Activated T-helper 2 cell treated with anti-CD3 and anti-CD28 coated beads, Interferon-gamma antibody, Interleukin-2, Interleukin-4, amounts not matched to agents 10 μg/mL and 5 μg/mL and 100 μg/mL, durations not matched to agents 14 hours and 24 hours and 36 hours (primary cell): ENCODE measurements around the gene SH3RF2. TPM values are rescaled to one million over a fixed set of nuclear protein-coding genes. Genes with fewer than 3 reads are reported as not detected.

Experiments
- DNase-seq: peaks from one replicate; pipeline ENCODE4 v3.0.0; 2021; ENCODE audit warnings: low spot score
- H3K27ac Mint-ChIP-seq: one replicate; pipeline ENCODE4 v1.8.0; 2021; ENCODE audit warnings: mixed read lengths
- H3K27me3 Mint-ChIP-seq: one replicate; pipeline ENCODE4 v1.8.0; 2021; ENCODE audit warnings: low read depth, mixed read lengths
- H3K36me3 Mint-ChIP-seq: one replicate; pipeline ENCODE4 v1.8.0; 2021; ENCODE audit warnings: low read depth, mixed read lengths
- H3K4me1 Mint-ChIP-seq: one replicate; pipeline ENCODE4 v1.8.0; 2021; ENCODE audit warnings: low read depth, mixed read lengths
- H3K4me3 Mint-ChIP-seq: one replicate; pipeline ENCODE4 v1.8.0; 2021; ENCODE audit warnings: low read depth, mild to moderate bottlenecking, moderate library complexity, mixed read lengths
- H3K9me3 Mint-ChIP-seq: one replicate; pipeline ENCODE4 v1.8.0; 2021; ENCODE audit warnings: mixed read lengths
- intact Hi-C: fragments of 100-400 bp; cut with micrococcal nuclease; formaldehyde crosslinking; loops from one replicate; pipeline ENCODE4 v1.15.1; 2023
- total RNA-seq: library from RNA; stranded (reverse); gene quantifications from 2 replicates; pipeline ENCODE4 v1.2.3, GENCODE V29; 2022

SH3RF2 gene
- total RNA-seq, 1 donor from 2014 or later, result 0.57 TPM

GRCh38 chr5:145912019-145912418, 24.4 kb upstream of the SH3RF2 start:
- no peaks in the 10 kb centered on the region for H3K36me3 Mint-ChIP-seq
- H3K9me3 Mint-ChIP-seq, result no peaks in the 10 kb centered on the region
- H3K4me3 Mint-ChIP-seq, result no peak overlapping the region
- no peak overlapping the region for H3K27ac Mint-ChIP-seq
- peaks cover 14% of the 10 kb centered on the region for H3K27me3 Mint-ChIP-seq
- peaks cover 13% of the 10 kb centered on the region for H3K4me1 Mint-ChIP-seq
- intact Hi-C loops, result no loop called here
- DNase-seq, result no peak

- H3K36me3 Mint-ChIP-seq, result no peaks in the 10 kb centered on the region
- H3K27me3 Mint-ChIP-seq, result peaks cover 12% of the 10 kb centered on the region
- no peak for DNase-seq
- intact Hi-C loops, result no loop called here
- no peaks in the 10 kb centered on the region for H3K9me3 Mint-ChIP-seq
- no peak overlapping the region for H3K4me3 Mint-ChIP-seq
- peaks cover 13% of the 10 kb centered on the region for H3K4me1 Mint-ChIP-seq
- H3K27ac Mint-ChIP-seq, result no peak overlapping the region
Observed at GRCh38 chr5:145912594-145912993, 23.8 kb upstream of the SH3RF2 start.

- intact Hi-C loops, result no loop called here
- Mint-ChIP-seq H3K36me3 (no peaks in the 10 kb centered on the region), H3K27ac (no peak overlapping the region), H3K4me3 (no peak overlapping the region), H3K9me3 (no peaks in the 10 kb centered on the region), H3K4me1 (peaks cover 13% of the 10 kb centered on the region), H3K27me3 (peaks cover 10% of the 10 kb centered on the region)
- no peak for DNase-seq
Observed at GRCh38 chr5:145913701-145914100, 22.7 kb upstream of the SH3RF2 start.

- no peaks in the 10 kb centered on the region for H3K36me3 Mint-ChIP-seq
- H3K4me3 Mint-ChIP-seq, result no peak overlapping the region
- H3K27ac Mint-ChIP-seq, result no peak overlapping the region
- H3K27me3 Mint-ChIP-seq, result peaks cover 2% of the 10 kb centered on the region
- peaks cover 6% of the 10 kb centered on the region for H3K4me1 Mint-ChIP-seq
- intact Hi-C loops, result no loop called here
- DNase-seq, result no peak
- H3K9me3 Mint-ChIP-seq, result no peaks in the 10 kb centered on the region
Observed at GRCh38 chr5:145915970-145916638, 20.3 kb upstream of the SH3RF2 start.

- no peak overlapping the region for H3K4me3 Mint-ChIP-seq
- H3K27me3 Mint-ChIP-seq, result peaks cover 4% of the 10 kb centered on the region
- H3K4me1 Mint-ChIP-seq, result peaks cover 6% of the 10 kb centered on the region
- intact Hi-C loops, result no loop called here
- no peaks in the 10 kb centered on the region for H3K36me3 Mint-ChIP-seq
- H3K27ac Mint-ChIP-seq, result no peak overlapping the region
- H3K9me3 Mint-ChIP-seq, result no peaks in the 10 kb centered on the region
- no peak for DNase-seq
Observed at GRCh38 chr5:145917288-145917687, 19.1 kb upstream of the SH3RF2 start.

- intact Hi-C loops, result no loop called here
Observed at GRCh38 chr5:145918397-145918796, 18.0 kb upstream of the SH3RF2 start.

GRCh38 chr5:145919413-145919812, 17.0 kb upstream of the SH3RF2 start:
- intact Hi-C loops, result no loop called here
- H3K4me3 Mint-ChIP-seq, result no peak overlapping the region
- no peaks in the 10 kb centered on the region for H3K36me3 Mint-ChIP-seq
- peaks cover 4% of the 10 kb centered on the region for H3K27me3 Mint-ChIP-seq
- no peak for DNase-seq
- peaks cover 8% of the 10 kb centered on the region for H3K4me1 Mint-ChIP-seq
- H3K27ac Mint-ChIP-seq, result no peak overlapping the region
- no peaks in the 10 kb centered on the region for H3K9me3 Mint-ChIP-seq

More at GRCh38 chr5:145918397-145918796, 18.0 kb upstream of the SH3RF2 start:
- no peak overlapping the region for H3K27ac Mint-ChIP-seq
- H3K4me3 Mint-ChIP-seq, result no peak overlapping the region
- peaks cover 6% of the 10 kb centered on the region for H3K4me1 Mint-ChIP-seq
- no peaks in the 10 kb centered on the region for H3K36me3 Mint-ChIP-seq
- no peaks in the 10 kb centered on the region for H3K9me3 Mint-ChIP-seq
- peaks cover 4% of the 10 kb centered on the region for H3K27me3 Mint-ChIP-seq
- no peak for DNase-seq

GRCh38 chr5:145920542-145921210, 15.7 kb upstream of the SH3RF2 start:
- Mint-ChIP-seq H3K27me3 (peaks cover 4% of the 10 kb centered on the region), H3K36me3 (no peaks in the 10 kb centered on the region), H3K4me3 (no peak overlapping the region), H3K4me1 (peaks cover 10% of the 10 kb centered on the region), H3K27ac (no peak overlapping the region), H3K9me3 (no peaks in the 10 kb centered on the region)
- intact Hi-C loops, result no loop called here
- DNase-seq, result no peak

GRCh38 chr5:145921211-145921610, 15.2 kb upstream of the SH3RF2 start:
- peaks cover 4% of the 10 kb centered on the region for H3K27me3 Mint-ChIP-seq
- H3K27ac Mint-ChIP-seq, result no peak overlapping the region
- no peak for DNase-seq
- H3K4me1 Mint-ChIP-seq, result peaks cover 9% of the 10 kb centered on the region
- intact Hi-C loops, result no loop called here
- no peak overlapping the region for H3K4me3 Mint-ChIP-seq
- H3K9me3 Mint-ChIP-seq, result no peaks in the 10 kb centered on the region
- no peaks in the 10 kb centered on the region for H3K36me3 Mint-ChIP-seq

GRCh38 chr5:145922059-145922458, 14.3 kb upstream of the SH3RF2 start:
- DNase-seq, result no peak
- intact Hi-C loops, result no loop called here
- no peaks in the 10 kb centered on the region for H3K9me3 Mint-ChIP-seq
- H3K27ac Mint-ChIP-seq, result no peak overlapping the region
- H3K27me3 Mint-ChIP-seq, result peaks cover 2% of the 10 kb centered on the region
- H3K4me3 Mint-ChIP-seq, result no peak overlapping the region
- peaks cover 7% of the 10 kb centered on the region for H3K4me1 Mint-ChIP-seq
- no peaks in the 10 kb centered on the region for H3K36me3 Mint-ChIP-seq

- intact Hi-C loops, result no loop called here
- Mint-ChIP-seq H3K27ac (no peak overlapping the region), H3K27me3 (peaks cover 2% of the 10 kb centered on the region), H3K4me1 (peaks cover 7% of the 10 kb centered on the region), H3K36me3 (no peaks in the 10 kb centered on the region), H3K9me3 (no peaks in the 10 kb centered on the region), H3K4me3 (no peak overlapping the region)
- DNase-seq, result no peak
Observed at GRCh38 chr5:145923405-145923804, 13.0 kb upstream of the SH3RF2 start.

- H3K27ac Mint-ChIP-seq, result no peak overlapping the region
- DNase-seq, result no peak
- intact Hi-C loops, result no loop called here
- peaks cover 5% of the 10 kb centered on the region for H3K27me3 Mint-ChIP-seq
- H3K9me3 Mint-ChIP-seq, result no peaks in the 10 kb centered on the region
- no peaks in the 10 kb centered on the region for H3K36me3 Mint-ChIP-seq
- peaks cover 7% of the 10 kb centered on the region for H3K4me1 Mint-ChIP-seq
- H3K4me3 Mint-ChIP-seq, result no peak overlapping the region
Observed at GRCh38 chr5:145924849-145925248, 11.5 kb upstream of the SH3RF2 start.

GRCh38 chr5:145925353-145925752, 11.0 kb upstream of the SH3RF2 start:
- Mint-ChIP-seq H3K27me3 (peaks cover 5% of the 10 kb centered on the region), H3K27ac (no peak overlapping the region), H3K4me3 (no peak overlapping the region), H3K36me3 (no peaks in the 10 kb centered on the region), H3K9me3 (no peaks in the 10 kb centered on the region), H3K4me1 (peaks cover 7% of the 10 kb centered on the region)
- intact Hi-C loops, result no loop called here
- DNase-seq, result no peak
